Neural progenitor cell (in vitro differentiated cells): ENCODE data around the gene NCF2. TPM values are rescaled to one million over a fixed set of nuclear protein-coding genes. Genes with fewer than 3 reads are reported as not detected.

Experiments used
- DNase-seq: peaks from one replicate; pipeline ENCODE4 v3.0.0-alpha.2; 2016; ENCODE audit warnings: low spot score
- H2AFZ ChIP-seq: fragments of 200-600 bp; sonication (generic); replicated peaks from 2 replicates; pipeline ENCODE4 v1.6.1; 2016; ENCODE audit warnings: antibody characterized with exemption
- H3F3A ChIP-seq: fragments of 200-600 bp; sonication (generic); 2 replicates; pipeline ENCODE4 v1.6.1; 2016; ENCODE audit warnings: antibody characterized with exemption, low read depth
- H3K27ac ChIP-seq: fragments of 200-600 bp; sonication (generic); 2 replicates; pipeline ENCODE4 v1.5.1; 2016; ENCODE audit warnings: mild to moderate bottlenecking
- H3K27me3 ChIP-seq: fragments of 200-600 bp; sonication (generic); 2 replicates; pipeline ENCODE4 v1.6.1; 2016; ENCODE audit warnings: mild to moderate bottlenecking, moderate library complexity
- H3K36me3 ChIP-seq: fragments of 200-600 bp; sonication (generic); 2 replicates; pipeline ENCODE4 v1.5.1; 2016
- H3K4me1 ChIP-seq: fragments of 200-600 bp; sonication (generic); 2 replicates; pipeline ENCODE4 v1.6.1; 2016; ENCODE audit warnings: mixed run types
- H3K4me2 ChIP-seq: fragments of 200-600 bp; sonication (generic); 2 replicates; pipeline ENCODE4 v1.6.1; 2016
- H3K4me3 ChIP-seq: fragments of 200-600 bp; sonication (generic); 2 replicates; pipeline ENCODE4 v1.5.1; 2016
- H3K79me2 ChIP-seq: fragments of 200-600 bp; sonication (generic); 2 replicates; pipeline ENCODE4 v1.6.1; 2016; ENCODE audit warnings: low read depth
- H3K9ac ChIP-seq: fragments of 200-600 bp; sonication (generic); 2 replicates; pipeline ENCODE4 v1.6.1; 2016
- H3K9me3 ChIP-seq: fragments of 200-600 bp; sonication (generic); 2 replicates; pipeline ENCODE4 v1.5.1; 2016; ENCODE audit warnings: low read depth
- H4K20me1 ChIP-seq: fragments of 200-600 bp; sonication (generic); 2 replicates; pipeline ENCODE4 v1.6.1; 2016; ENCODE audit warnings: low read depth
- H3K27ac Mint-ChIP-seq: 3 replicates; pipeline ENCODE4 v1.8.0; 2021; ENCODE audit warnings: mixed read lengths
- H3K27me3 Mint-ChIP-seq: 2 replicates; pipeline ENCODE4 v1.8.0; 2022; ENCODE audit warnings: low read depth, mild to moderate bottlenecking, inconsistent platforms, moderate library complexity, mixed read lengths; ENCODE audit not compliant: insufficient read depth
- H3K36me3 Mint-ChIP-seq: 3 replicates; pipeline ENCODE4 v1.8.0; 2021; ENCODE audit warnings: mixed read lengths
- H3K4me1 Mint-ChIP-seq: 3 replicates; pipeline ENCODE4 v1.8.0; 2021; ENCODE audit warnings: mixed read lengths
- H3K4me3 Mint-ChIP-seq: 3 replicates; pipeline ENCODE4 v1.8.0; 2021; ENCODE audit warnings: mild to moderate bottlenecking, moderate library complexity, mixed read lengths
- H3K9me3 Mint-ChIP-seq: 3 replicates; pipeline ENCODE4 v1.8.0; 2020; ENCODE audit warnings: mixed read lengths
- CTCF ChIP-seq: fragments of 200-600 bp; sonication (generic); IDR thresholded peaks from 2 replicates; pipeline ENCODE4 v1.5.1; 2017; ENCODE audit warnings: antibody characterized with exemption, mild to moderate bottlenecking
- EZH2 ChIP-seq: fragments of 200-600 bp; sonication (generic); IDR thresholded peaks from 2 replicates; pipeline ENCODE4 v1.6.1; 2017; ENCODE audit warnings: antibody characterized with exemption, mild to moderate bottlenecking, moderate library complexity
- EZH2phosphoT487 ChIP-seq: fragments of 200-600 bp; sonication (generic); IDR thresholded peaks from 2 replicates; pipeline ENCODE4 v1.6.1; 2017; ENCODE audit warnings: antibody characterized with exemption
- total RNA-seq: library from RNA; depleted of rRNA; stranded (reverse); fragments of >200 nt; gene quantifications from 2 replicates; pipeline ENCODE4 v1.2.3, GENCODE V29; 2015; ENCODE audit warnings: low replicate concordance

NCF2 gene
- total RNA-seq, 1 donor from 2014 or later = not detected

- Histone ChIP-seq H3K36me3 (peaks cover 15% of the 10 kb centered on the region), H3K9ac (no peak overlapping the region), H3K4me1 (peaks cover 16% of the 10 kb centered on the region), H3K9me3 (no peaks in the 10 kb centered on the region), H4K20me1 (peaks cover 19% of the 10 kb centered on the region), H3K4me3 (no peak overlapping the region), H3K79me2 (no peaks in the 10 kb centered on the region), H3F3A (peaks cover 7% of the 10 kb centered on the region), H3K4me2 (no peak overlapping the region), H2AFZ (no peak overlapping the region), H3K27me3 (no peaks in the 10 kb centered on the region), H3K27ac (no peak overlapping the region)
- TF ChIP-seq CTCF (no peak), EZH2phosphoT487 (no peak), EZH2 (no peak)
- DNase-seq = no peak
- peak overlapping the region; percentile 3 for H3K27ac Mint-ChIP-seq
- no peaks in the 10 kb centered on the region for H3K27me3 Mint-ChIP-seq
- H3K4me1 Mint-ChIP-seq = peaks cover 14% of the 10 kb centered on the region
- no peak overlapping the region for H3K4me3 Mint-ChIP-seq
- H3K36me3 Mint-ChIP-seq = peaks cover 37% of the 10 kb centered on the region
- H3K9me3 Mint-ChIP-seq = no peaks in the 10 kb centered on the region
Observed at GRCh38 chr1:183552891-183553290, 37.4 kb downstream of the NCF2 start.

GRCh38 chr1:183552441-183552840 is 37.8 kb downstream of the NCF2 start:
- no peaks in the 10 kb centered on the region for H3K9me3 ChIP-seq
- peaks cover 18% of the 10 kb centered on the region for H3K4me1 Mint-ChIP-seq
- H3K27ac Mint-ChIP-seq = no peak overlapping the region
- H3K27ac ChIP-seq = no peak overlapping the region
- H3K4me3 Mint-ChIP-seq = no peak overlapping the region
- H3K9me3 Mint-ChIP-seq = no peaks in the 10 kb centered on the region
- TF ChIP-seq EZH2 (no peak), EZH2phosphoT487 (no peak), CTCF (no peak)
- peaks cover 33% of the 10 kb centered on the region for H3K36me3 Mint-ChIP-seq
- no peaks in the 10 kb centered on the region for H3K79me2 ChIP-seq
- H3K36me3 ChIP-seq = peaks cover 15% of the 10 kb centered on the region
- peaks cover 22% of the 10 kb centered on the region for H4K20me1 ChIP-seq
- no peak overlapping the region for H3K9ac ChIP-seq
- no peak overlapping the region for H2AFZ ChIP-seq
- H3K4me1 ChIP-seq = peaks cover 21% of the 10 kb centered on the region
- no peak overlapping the region for H3K4me3 ChIP-seq
- H3K27me3 ChIP-seq = no peaks in the 10 kb centered on the region
- DNase-seq = no peak
- no peak overlapping the region for H3K4me2 ChIP-seq
- no peaks in the 10 kb centered on the region for H3K27me3 Mint-ChIP-seq
- H3F3A ChIP-seq = peaks cover 11% of the 10 kb centered on the region

GRCh38 chr1:183551924-183552323 is 38.3 kb downstream of the NCF2 start:
- peaks cover 15% of the 10 kb centered on the region for H3K36me3 ChIP-seq

More at GRCh38 chr1:183551924-183552323, 38.3 kb downstream of the NCF2 start:
- Mint-ChIP-seq H3K27me3 (no peaks in the 10 kb centered on the region), H3K36me3 (peaks cover 35% of the 10 kb centered on the region), H3K4me1 (peaks cover 23% of the 10 kb centered on the region), H3K4me3 (no peak overlapping the region), H3K9me3 (no peaks in the 10 kb centered on the region), H3K27ac (no peak overlapping the region)
- Histone ChIP-seq H3K9me3 (no peaks in the 10 kb centered on the region), H3K4me3 (no peak overlapping the region), H4K20me1 (peaks cover 28% of the 10 kb centered on the region), H3K27ac (no peak overlapping the region), H3K4me1 (peaks cover 26% of the 10 kb centered on the region), H3K4me2 (no peak overlapping the region), H2AFZ (no peak overlapping the region), H3K9ac (no peak overlapping the region), H3K79me2 (no peaks in the 10 kb centered on the region), H3F3A (peaks cover 17% of the 10 kb centered on the region), H3K27me3 (no peaks in the 10 kb centered on the region)
- no peak for DNase-seq
- no peak for TF ChIP-seq EZH2phosphoT487
- no peak for TF ChIP-seq EZH2
- TF ChIP-seq CTCF = no peak
